ENCODE results near the gene PNMA6E.

DNA sequence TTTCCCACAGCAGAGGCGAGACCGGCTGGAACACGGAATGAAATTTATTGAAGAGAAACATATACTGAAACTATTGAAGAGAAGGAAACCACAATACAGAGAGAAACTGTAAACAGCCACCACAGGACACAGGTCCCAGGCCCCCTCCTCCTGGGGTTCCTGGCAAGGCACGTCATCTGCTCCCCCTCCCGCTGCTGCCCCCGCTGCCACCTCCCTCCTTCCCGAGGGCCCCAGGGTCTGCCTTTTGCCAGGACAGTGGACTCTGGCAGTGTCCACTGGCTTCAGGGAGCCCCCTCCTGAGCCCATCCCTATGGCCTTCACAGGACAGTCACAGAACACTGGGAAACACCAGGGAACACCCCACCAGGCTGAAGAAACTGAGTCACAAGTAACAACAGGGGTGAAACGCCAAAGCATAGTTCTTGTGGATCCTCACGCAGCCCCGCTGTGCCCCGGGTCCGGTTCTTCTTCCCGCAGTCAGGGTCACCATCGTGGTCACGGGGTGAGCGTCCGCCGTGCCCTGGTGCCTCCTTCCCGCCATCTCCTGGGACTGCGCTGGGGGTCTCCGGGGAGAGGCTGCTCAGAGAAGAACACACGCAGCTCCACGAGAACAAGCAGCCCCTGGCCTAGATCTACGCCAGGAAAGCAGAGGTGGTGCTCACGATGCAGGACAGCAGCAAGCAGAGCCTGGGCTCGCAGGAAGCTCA is 5.4 kb downstream of the PNMA6E start:
- TF ChIP-seq, protein P1, sequence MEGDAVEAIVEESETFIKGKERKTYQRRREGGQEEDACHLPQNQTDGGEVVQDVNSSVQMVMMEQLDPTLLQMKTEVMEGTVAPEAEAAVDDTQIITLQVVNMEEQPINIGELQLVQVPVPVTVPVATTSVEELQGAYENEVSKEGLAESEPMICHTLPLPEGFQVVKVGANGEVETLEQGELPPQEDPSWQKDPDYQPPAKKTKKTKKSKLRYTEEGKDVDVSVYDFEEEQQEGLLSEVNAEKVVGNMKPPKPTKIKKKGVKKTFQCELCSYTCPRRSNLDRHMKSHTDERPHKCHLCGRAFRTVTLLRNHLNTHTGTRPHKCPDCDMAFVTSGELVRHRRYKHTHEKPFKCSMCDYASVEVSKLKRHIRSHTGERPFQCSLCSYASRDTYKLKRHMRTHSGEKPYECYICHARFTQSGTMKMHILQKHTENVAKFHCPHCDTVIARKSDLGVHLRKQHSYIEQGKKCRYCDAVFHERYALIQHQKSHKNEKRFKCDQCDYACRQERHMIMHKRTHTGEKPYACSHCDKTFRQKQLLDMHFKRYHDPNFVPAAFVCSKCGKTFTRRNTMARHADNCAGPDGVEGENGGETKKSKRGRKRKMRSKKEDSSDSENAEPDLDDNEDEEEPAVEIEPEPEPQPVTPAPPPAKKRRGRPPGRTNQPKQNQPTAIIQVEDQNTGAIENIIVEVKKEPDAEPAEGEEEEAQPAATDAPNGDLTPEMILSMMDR (IDR thresholded peaks at IDR 0.05): no peak
- TF ChIP-seq POLR2A (IDR thresholded peaks at IDR 0.05): no peak
- TF ChIP-seq POLR2AphosphoS5 (IDR thresholded peaks at IDR 0.05): no peak

Data from upper lobe of left lung (tissue), 4 donors.